Effector memory CD8-positive, alpha-beta T cell (primary cell): Measurements from ENCODE around the gene FCGR3A.
A peak's percentile ranks its signal among the peaks of the same experiment; 100 is the strongest.
"Not testable (repeated sequence)": the region's sequence is repeated elsewhere in the genome, so short reads cannot be mapped to it uniquely, and the experiment has no call there.

ENCODE experiments used
- ATAC-seq: fragments of 150-1000 bp; cut with Tn5 transposase; replicated peaks from 2 replicates; pipeline ENCODE4 v1.10.0; 2021; ENCODE audit warnings: mild to moderate bottlenecking, moderate library complexity
- DNase-seq, 3 experiments: peaks; one replicate each; pipeline ENCODE4 v3.0.0; 2021
- H3K27ac Mint-ChIP-seq, 2 donors: one replicate each; pipeline ENCODE4 v1.8.0; 2022; ENCODE audit warnings: mild to moderate bottlenecking in 2 of 2, mixed read lengths in 2 of 2, moderate library complexity in 2 of 2
- H3K27me3 Mint-ChIP-seq, 2 donors: one replicate each; pipeline ENCODE4 v1.8.0; 2022; ENCODE audit warnings: mixed read lengths in 2 of 2
- H3K36me3 Mint-ChIP-seq: one replicate; pipeline ENCODE4 v1.8.0; 2022; ENCODE audit warnings: mild to moderate bottlenecking, moderate library complexity, mixed read lengths; ENCODE audit not compliant: insufficient read depth
- H3K4me1 Mint-ChIP-seq, 2 donors: one replicate each; pipeline ENCODE4 v1.8.0; 2022; ENCODE audit warnings: low read depth in 2 of 2, mixed read lengths in 2 of 2
- H3K4me3 Mint-ChIP-seq, 2 donors: one replicate each; pipeline ENCODE4 v1.8.0; 2022; ENCODE audit warnings: mild to moderate bottlenecking in 2 of 2, mixed read lengths in 2 of 2, moderate library complexity in 2 of 2
- H3K9me3 Mint-ChIP-seq, 2 donors: one replicate each; pipeline ENCODE4 v1.8.0; 2022; ENCODE audit warnings: mixed read lengths in 2 of 2
- total RNA-seq, 9 experiments: gene quantifications; one replicate each; lab custom pipeline; 2026; lab: John Stamatoyannopoulos, UW

Gene FCGR3A
- total RNA-seq: 0.40 to 52.4 (median 1.1) reads per million in 9 experiments

- Mint-ChIP-seq H3K4me3 (peak within 1 kb of the TSS; percentile 66 to 76), H3K9me3 (no peaks in the 10 kb centered on the region), H3K36me3 (peaks cover 6% of the 10 kb centered on the region), H3K27me3 (no peaks in the 10 kb centered on the region), H3K4me1 (peaks cover 21 to 45% of the 10 kb centered on the region in 2 donors), H3K27ac (peak within 1 kb of the TSS; percentile 81 to 88)
- peak; percentile 14 for ATAC-seq
- DNase-seq: no peak
Measured at GRCh38 chr1:161549652-161550051, at the start of gene FCGR3A. Gene FCGR3A, minus strand, starts transcription at chr1:161549818. Its CDS starts 82 bp downstream, at chr1:161549736.

- not testable (repeated sequence) for H3K36me3 Mint-ChIP-seq, H3K4me1 Mint-ChIP-seq, H3K4me3 Mint-ChIP-seq, DNase-seq, H3K9me3 Mint-ChIP-seq, ATAC-seq, H3K27me3 Mint-ChIP-seq, H3K27ac Mint-ChIP-seq
Measured at GRCh38 chr1:161597077-161597476, 47.5 kb upstream of the FCGR3A start.

GRCh38 chr1:161595583-161595982, 46.0 kb upstream of the FCGR3A start:
- H3K4me1 Mint-ChIP-seq, H3K36me3 Mint-ChIP-seq: not testable (repeated sequence)

GRCh38 chr1:161595173-161595572, 45.6 kb upstream of the FCGR3A start:
- not testable (repeated sequence) for H3K9me3 Mint-ChIP-seq, H3K27me3 Mint-ChIP-seq, H3K4me3 Mint-ChIP-seq, H3K36me3 Mint-ChIP-seq, DNase-seq, H3K4me1 Mint-ChIP-seq, ATAC-seq
- peak overlapping the region in 1 of 2 donors; percentile 35 for H3K27ac Mint-ChIP-seq

More at GRCh38 chr1:161595583-161595982, 46.0 kb upstream of the FCGR3A start:
- H3K27ac Mint-ChIP-seq: peak overlapping the region in 1 of 2 donors; percentile 35
- not testable (repeated sequence) for H3K27me3 Mint-ChIP-seq, DNase-seq, H3K9me3 Mint-ChIP-seq, ATAC-seq, H3K4me3 Mint-ChIP-seq

GRCh38 chr1:161594269-161594984, 44.8 kb upstream of the FCGR3A start:
- not testable (repeated sequence) for ATAC-seq, H3K27ac Mint-ChIP-seq, H3K4me1 Mint-ChIP-seq, H3K4me3 Mint-ChIP-seq, H3K9me3 Mint-ChIP-seq, H3K27me3 Mint-ChIP-seq, H3K36me3 Mint-ChIP-seq, DNase-seq

- H3K4me3 Mint-ChIP-seq, H3K4me1 Mint-ChIP-seq, ATAC-seq, H3K9me3 Mint-ChIP-seq, H3K36me3 Mint-ChIP-seq, H3K27me3 Mint-ChIP-seq, DNase-seq: not testable (repeated sequence)
- peak overlapping the region in 1 of 2 donors; percentile 44 for H3K27ac Mint-ChIP-seq
Measured at GRCh38 chr1:161593092-161593755, 43.6 kb upstream of the FCGR3A start.

- not testable (repeated sequence) for H3K4me3 Mint-ChIP-seq, H3K27ac Mint-ChIP-seq, H3K36me3 Mint-ChIP-seq, H3K27me3 Mint-ChIP-seq, H3K4me1 Mint-ChIP-seq, DNase-seq, ATAC-seq, H3K9me3 Mint-ChIP-seq
Measured at GRCh38 chr1:161592586-161592985, 43.0 kb upstream of the FCGR3A start.

- H3K4me1 Mint-ChIP-seq, H3K4me3 Mint-ChIP-seq, ATAC-seq, H3K27me3 Mint-ChIP-seq, DNase-seq, H3K9me3 Mint-ChIP-seq, H3K36me3 Mint-ChIP-seq, H3K27ac Mint-ChIP-seq: not testable (repeated sequence)
Measured at GRCh38 chr1:161589920-161590319, 40.3 kb upstream of the FCGR3A start.

GRCh38 chr1:161589365-161589764, 39.7 kb upstream of the FCGR3A start:
- not testable (repeated sequence) for DNase-seq, H3K36me3 Mint-ChIP-seq, H3K4me1 Mint-ChIP-seq, H3K9me3 Mint-ChIP-seq, H3K4me3 Mint-ChIP-seq, ATAC-seq, H3K27ac Mint-ChIP-seq, H3K27me3 Mint-ChIP-seq

- not testable (repeated sequence) for H3K4me1 Mint-ChIP-seq, ATAC-seq, H3K27ac Mint-ChIP-seq, H3K4me3 Mint-ChIP-seq, H3K9me3 Mint-ChIP-seq, DNase-seq, H3K36me3 Mint-ChIP-seq, H3K27me3 Mint-ChIP-seq
Measured at GRCh38 chr1:161588596-161588995, 39.0 kb upstream of the FCGR3A start.

- H3K4me1 Mint-ChIP-seq, H3K9me3 Mint-ChIP-seq, H3K27ac Mint-ChIP-seq, DNase-seq, ATAC-seq, H3K27me3 Mint-ChIP-seq, H3K36me3 Mint-ChIP-seq, H3K4me3 Mint-ChIP-seq: not testable (repeated sequence)
Measured at GRCh38 chr1:161582882-161583281, 33.3 kb upstream of the FCGR3A start.

GRCh38 chr1:161580879-161581537, 31.4 kb upstream of the FCGR3A start:
- H3K9me3 Mint-ChIP-seq, ATAC-seq, H3K4me3 Mint-ChIP-seq, H3K27ac Mint-ChIP-seq, DNase-seq, H3K27me3 Mint-ChIP-seq, H3K4me1 Mint-ChIP-seq, H3K36me3 Mint-ChIP-seq: not testable (repeated sequence)

GRCh38 chr1:161579856-161580507, 30.4 kb upstream of the FCGR3A start:
- H3K4me1 Mint-ChIP-seq, H3K27ac Mint-ChIP-seq, DNase-seq, H3K27me3 Mint-ChIP-seq, H3K4me3 Mint-ChIP-seq, H3K9me3 Mint-ChIP-seq, H3K36me3 Mint-ChIP-seq: not testable (repeated sequence)
- ATAC-seq: peak; percentile 99
